ENCODE data around the gene GALP.
"Not testable (repeated sequence)": the region's sequence is repeated elsewhere in the genome, so short reads cannot be mapped to it uniquely, and the experiment has no call there.

The GALP gene

GRCh38 chr19:56218961-56219360 is 43.2 kb downstream of the GALP start:
- no peak overlapping the region for H3K4me3 ChIP-seq (ENCODE audit: control insufficient read depth, low read depth, low read length)
- no peak for DNase-seq (ENCODE audit: low read depth)
- TF ChIP-seq CTCF (conservative IDR thresholded peaks at IDR 0.05; ENCODE audit: control insufficient read depth, insufficient read depth, low read depth, low read length), result no peak

- not testable (repeated sequence) for H3K4me3 ChIP-seq (ENCODE audit: control insufficient read depth, low read depth, low read length)
- DNase-seq (ENCODE audit: low read depth), result peak; percentile 5
- TF ChIP-seq CTCF (conservative IDR thresholded peaks at IDR 0.05; ENCODE audit: control insufficient read depth, insufficient read depth, low read depth, low read length), result peak; percentile 24
Measured at GRCh38 chr19:56221442-56221841, 45.6 kb downstream of the GALP start.

GRCh38 chr19:56221851-56222250 is 46.0 kb downstream of the GALP start:
- H3K4me3 ChIP-seq (ENCODE audit: control insufficient read depth, low read depth, low read length), result no peak overlapping the region
- TF ChIP-seq CTCF (conservative IDR thresholded peaks at IDR 0.05; ENCODE audit: control insufficient read depth, insufficient read depth, low read depth, low read length), result no peak
- no peak for DNase-seq (ENCODE audit: low read depth)

GRCh38 chr19:56222901-56223300 is 47.1 kb downstream of the GALP start:
- no peak for TF ChIP-seq CTCF (conservative IDR thresholded peaks at IDR 0.05; ENCODE audit: control insufficient read depth, insufficient read depth, low read depth, low read length)
- no peak overlapping the region for H3K4me3 ChIP-seq (ENCODE audit: control insufficient read depth, low read depth, low read length)
- DNase-seq (ENCODE audit: low read depth), result no peak

DNA sequence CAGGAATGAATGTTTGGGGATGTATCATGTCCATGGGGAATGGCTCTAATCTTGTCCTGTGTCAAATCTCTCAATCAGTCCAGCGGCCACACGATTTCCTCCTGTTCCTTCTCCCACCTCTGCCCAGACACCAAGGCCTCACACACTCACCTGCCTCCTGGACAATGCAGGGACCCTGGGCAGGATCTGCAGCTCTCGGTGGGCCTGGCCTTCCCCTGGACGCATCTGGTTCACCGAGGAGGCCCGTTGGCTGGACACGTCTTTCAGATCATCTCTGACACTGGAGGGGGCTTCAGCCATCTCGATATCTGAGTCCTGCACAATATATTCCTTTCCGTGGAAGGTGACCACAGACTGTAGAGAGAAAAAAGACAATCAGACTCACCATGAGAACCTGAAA is 47.7 kb downstream of the GALP start:
- no peak for TF ChIP-seq CTCF (conservative IDR thresholded peaks at IDR 0.05; ENCODE audit: control insufficient read depth, insufficient read depth, low read depth, low read length)
- H3K4me3 ChIP-seq (ENCODE audit: control insufficient read depth, low read depth, low read length), result no peak overlapping the region
- no peak for DNase-seq (ENCODE audit: low read depth)
